ENCODE data around the gene LRRN2. TPM values are rescaled to one million over a fixed set of nuclear protein-coding genes. Genes with fewer than 3 reads are reported as not detected.

The LRRN2 gene
- total RNA-seq, 2 donors from 2014 or later = 11.4 to 16.2 TPM

DNA sequence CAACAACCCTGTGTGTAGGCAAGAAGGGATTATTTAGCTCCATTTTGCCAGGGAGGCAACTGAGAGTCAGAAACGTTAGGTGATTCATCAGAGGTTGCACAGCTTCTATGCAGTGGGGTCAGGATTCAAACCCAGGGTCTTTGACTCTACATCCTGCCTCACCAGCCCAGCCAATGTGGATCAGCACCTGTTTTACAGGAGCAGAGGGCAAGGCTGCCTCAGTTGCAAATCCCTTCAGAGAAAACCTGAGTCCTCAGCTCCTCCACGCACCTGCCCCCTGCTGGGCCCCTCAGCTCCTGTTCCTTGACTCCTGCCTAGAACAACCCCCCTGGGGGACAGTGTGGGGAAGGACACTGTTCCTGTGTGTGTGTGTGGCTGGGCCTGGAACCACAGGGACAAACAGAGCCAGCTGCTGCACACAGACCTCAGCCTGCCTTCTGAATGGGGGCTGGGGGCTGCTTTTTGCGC is 61.6 kb downstream of the LRRN2 start:
- no peak overlapping the region for H3K27ac Mint-ChIP-seq
- no peak overlapping the region for H3K4me3 Mint-ChIP-seq
- Histone ChIP-seq H3K4me3 (ENCODE audit: low read length) (no peak overlapping the region), H3K4me1 (ENCODE audit: control insufficient read depth, insufficient read depth, low read length) (peaks cover 16% of the 10 kb centered on the region), H3K27me3 (ENCODE audit: control insufficient read depth, insufficient read depth, low read length, poor library complexity, severe bottlenecking) (no peaks in the 10 kb centered on the region), H3K27ac (ENCODE audit: low read depth, low read length) (no peak overlapping the region), H3K9me3 (ENCODE audit: control insufficient read depth, low read length) (no peaks in the 10 kb centered on the region), H3K9ac (ENCODE audit: extremely low read depth, low read length, poor library complexity, severe bottlenecking) (no peak overlapping the region), H3K36me3 (ENCODE audit: control insufficient read depth, insufficient read depth, low read length) (no peaks in the 10 kb centered on the region)
- peak; percentile 81 for DNase-seq
- H3K9me3 Mint-ChIP-seq = no peaks in the 10 kb centered on the region
- TF ChIP-seq, protein P1, sequence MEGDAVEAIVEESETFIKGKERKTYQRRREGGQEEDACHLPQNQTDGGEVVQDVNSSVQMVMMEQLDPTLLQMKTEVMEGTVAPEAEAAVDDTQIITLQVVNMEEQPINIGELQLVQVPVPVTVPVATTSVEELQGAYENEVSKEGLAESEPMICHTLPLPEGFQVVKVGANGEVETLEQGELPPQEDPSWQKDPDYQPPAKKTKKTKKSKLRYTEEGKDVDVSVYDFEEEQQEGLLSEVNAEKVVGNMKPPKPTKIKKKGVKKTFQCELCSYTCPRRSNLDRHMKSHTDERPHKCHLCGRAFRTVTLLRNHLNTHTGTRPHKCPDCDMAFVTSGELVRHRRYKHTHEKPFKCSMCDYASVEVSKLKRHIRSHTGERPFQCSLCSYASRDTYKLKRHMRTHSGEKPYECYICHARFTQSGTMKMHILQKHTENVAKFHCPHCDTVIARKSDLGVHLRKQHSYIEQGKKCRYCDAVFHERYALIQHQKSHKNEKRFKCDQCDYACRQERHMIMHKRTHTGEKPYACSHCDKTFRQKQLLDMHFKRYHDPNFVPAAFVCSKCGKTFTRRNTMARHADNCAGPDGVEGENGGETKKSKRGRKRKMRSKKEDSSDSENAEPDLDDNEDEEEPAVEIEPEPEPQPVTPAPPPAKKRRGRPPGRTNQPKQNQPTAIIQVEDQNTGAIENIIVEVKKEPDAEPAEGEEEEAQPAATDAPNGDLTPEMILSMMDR (conservative IDR thresholded peaks at IDR 0.05) = peak; percentile 70
- H3K36me3 Mint-ChIP-seq (ENCODE audit: low read depth) = peaks cover 4% of the 10 kb centered on the region
- H3K27me3 Mint-ChIP-seq (ENCODE audit: insufficient read depth) = no peaks in the 10 kb centered on the region
- 72 to 76% methylated on average over 2 to 3 of the region's 3 CpGs for WGBS, 2 experiments (ENCODE audit: insufficient coverage in 1 of 2, insufficient read length in 1 of 2)
- H3K4me1 Mint-ChIP-seq = peaks cover 9% of the 10 kb centered on the region

DNA sequence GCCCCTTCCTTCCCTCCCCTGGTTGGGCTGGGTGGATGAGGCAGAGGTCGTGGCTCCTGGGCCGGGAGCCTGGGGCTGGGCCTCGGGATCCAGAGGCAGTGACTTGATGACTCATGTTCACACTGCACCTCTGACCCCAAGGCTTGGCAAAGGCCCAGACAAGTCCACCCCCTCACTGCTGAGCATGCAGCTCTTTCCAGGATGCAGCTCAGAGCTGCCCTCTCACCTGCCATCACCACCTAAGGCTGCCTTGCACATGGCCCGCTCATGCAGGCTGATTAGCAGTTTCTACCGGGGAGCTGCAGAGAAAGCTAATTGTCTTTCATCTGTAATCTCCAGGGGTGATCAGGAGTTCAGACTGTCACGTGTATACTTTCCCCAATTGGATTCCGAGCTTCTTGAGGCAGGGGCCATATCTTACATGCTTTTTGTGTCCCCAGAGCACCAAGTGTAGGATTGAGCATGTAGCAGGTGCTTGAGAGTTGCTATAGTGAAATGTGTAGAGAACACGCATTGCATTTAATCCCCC is 62.1 kb downstream of the LRRN2 start:
- H3K9me3 ChIP-seq (ENCODE audit: control insufficient read depth, low read length) = no peaks in the 10 kb centered on the region
- 76 to 83% methylated on average over 4 to 8 of the region's 8 CpGs for WGBS, 2 experiments (ENCODE audit: insufficient coverage in 1 of 2, insufficient read length in 1 of 2)
- H3K9me3 Mint-ChIP-seq = no peaks in the 10 kb centered on the region
- no peaks in the 10 kb centered on the region for H3K27me3 ChIP-seq (ENCODE audit: control insufficient read depth, insufficient read depth, low read length, poor library complexity, severe bottlenecking)
- TF ChIP-seq, protein P1 (conservative IDR thresholded peaks at IDR 0.05) = no peak
- H3K4me1 Mint-ChIP-seq = peaks cover 9% of the 10 kb centered on the region
- no peak overlapping the region for H3K27ac Mint-ChIP-seq
- no peak overlapping the region for H3K27ac ChIP-seq (ENCODE audit: low read depth, low read length)
- H3K36me3 Mint-ChIP-seq (ENCODE audit: low read depth) = no peaks in the 10 kb centered on the region
- no peaks in the 10 kb centered on the region for H3K27me3 Mint-ChIP-seq (ENCODE audit: insufficient read depth)
- no peaks in the 10 kb centered on the region for H3K36me3 ChIP-seq (ENCODE audit: control insufficient read depth, insufficient read depth, low read length)
- H3K4me1 ChIP-seq (ENCODE audit: control insufficient read depth, insufficient read depth, low read length) = peaks cover 16% of the 10 kb centered on the region
- no peak overlapping the region for H3K9ac ChIP-seq (ENCODE audit: extremely low read depth, low read length, poor library complexity, severe bottlenecking)
- no peak overlapping the region for H3K4me3 Mint-ChIP-seq
- DNase-seq = peak; percentile 62
- no peak overlapping the region for H3K4me3 ChIP-seq (ENCODE audit: low read length)

DNA sequence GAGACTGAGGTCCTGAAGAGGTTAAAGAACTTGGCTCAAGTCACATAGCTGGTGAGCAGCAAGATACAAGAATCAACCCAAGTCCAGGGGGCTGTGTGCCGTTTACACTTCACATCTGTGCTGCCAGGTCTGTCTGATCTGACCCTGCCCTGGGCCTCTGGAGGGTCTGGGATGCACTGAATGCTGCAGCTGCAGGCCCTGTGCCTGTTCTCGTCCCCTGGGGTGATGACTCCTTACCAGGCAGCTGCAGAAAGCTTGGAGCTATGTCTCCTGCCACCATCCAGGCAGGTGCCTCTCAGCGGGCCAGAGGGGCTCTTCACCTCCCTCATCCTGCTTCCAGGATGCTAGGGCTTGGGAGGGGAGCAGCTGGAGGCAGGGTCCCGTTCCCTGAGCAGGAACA is 63.5 kb downstream of the LRRN2 start:
- no peak overlapping the region for H3K4me3 ChIP-seq (ENCODE audit: low read length)
- WGBS, 2 experiments (ENCODE audit: insufficient coverage in 1 of 2, insufficient read length in 1 of 2) = 91 to 100% methylated on average over 1 to 4 of the region's 4 CpGs
- peaks cover 9% of the 10 kb centered on the region for H3K4me1 Mint-ChIP-seq
- peaks cover 16% of the 10 kb centered on the region for H3K4me1 ChIP-seq (ENCODE audit: control insufficient read depth, insufficient read depth, low read length)
- H3K9me3 ChIP-seq (ENCODE audit: control insufficient read depth, low read length) = no peaks in the 10 kb centered on the region
- no peak overlapping the region for H3K27ac ChIP-seq (ENCODE audit: low read depth, low read length)
- no peak overlapping the region for H3K9ac ChIP-seq (ENCODE audit: extremely low read depth, low read length, poor library complexity, severe bottlenecking)
- H3K27me3 Mint-ChIP-seq (ENCODE audit: insufficient read depth) = no peaks in the 10 kb centered on the region
- no peaks in the 10 kb centered on the region for H3K27me3 ChIP-seq (ENCODE audit: control insufficient read depth, insufficient read depth, low read length, poor library complexity, severe bottlenecking)
- H3K36me3 ChIP-seq (ENCODE audit: control insufficient read depth, insufficient read depth, low read length) = no peaks in the 10 kb centered on the region
- DNase-seq = no peak
- TF ChIP-seq, protein P1 (conservative IDR thresholded peaks at IDR 0.05) = no peak
- H3K27ac Mint-ChIP-seq = no peak overlapping the region
- no peaks in the 10 kb centered on the region for H3K9me3 Mint-ChIP-seq
- H3K36me3 Mint-ChIP-seq (ENCODE audit: low read depth) = no peaks in the 10 kb centered on the region
- no peak overlapping the region for H3K4me3 Mint-ChIP-seq
